ENCODE measurements around the gene FGFBP2.
A peak's percentile ranks its signal among the peaks of the same experiment; 100 is the strongest.

The FGFBP2 gene

DNA sequence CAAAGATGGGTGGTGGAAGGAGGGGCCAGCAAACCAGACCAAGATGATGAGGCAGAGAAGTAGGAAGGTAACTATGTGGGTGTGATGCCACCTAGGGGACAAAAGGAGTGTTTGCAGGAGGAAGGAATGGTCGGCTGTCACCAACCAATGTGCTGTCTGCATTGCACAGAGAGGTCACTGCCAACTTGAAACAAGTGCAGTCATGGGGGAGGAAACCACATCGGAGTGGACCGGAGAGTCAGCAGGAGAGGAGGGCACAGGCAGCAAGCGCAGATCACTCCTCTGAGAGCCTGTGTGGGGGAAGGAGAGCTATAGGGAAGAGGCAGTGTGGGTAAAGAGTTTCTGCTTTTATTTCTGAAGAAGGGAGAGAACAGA, 38.5 kb upstream of the FGFBP2 start:
- no peak overlapping the region for H3K4me3 ChIP-seq (ENCODE audit: control insufficient read depth, low read depth, low read length)
- peak; percentile 72 for DNase-seq (ENCODE audit: low read depth)
- TF ChIP-seq, protein P1, sequence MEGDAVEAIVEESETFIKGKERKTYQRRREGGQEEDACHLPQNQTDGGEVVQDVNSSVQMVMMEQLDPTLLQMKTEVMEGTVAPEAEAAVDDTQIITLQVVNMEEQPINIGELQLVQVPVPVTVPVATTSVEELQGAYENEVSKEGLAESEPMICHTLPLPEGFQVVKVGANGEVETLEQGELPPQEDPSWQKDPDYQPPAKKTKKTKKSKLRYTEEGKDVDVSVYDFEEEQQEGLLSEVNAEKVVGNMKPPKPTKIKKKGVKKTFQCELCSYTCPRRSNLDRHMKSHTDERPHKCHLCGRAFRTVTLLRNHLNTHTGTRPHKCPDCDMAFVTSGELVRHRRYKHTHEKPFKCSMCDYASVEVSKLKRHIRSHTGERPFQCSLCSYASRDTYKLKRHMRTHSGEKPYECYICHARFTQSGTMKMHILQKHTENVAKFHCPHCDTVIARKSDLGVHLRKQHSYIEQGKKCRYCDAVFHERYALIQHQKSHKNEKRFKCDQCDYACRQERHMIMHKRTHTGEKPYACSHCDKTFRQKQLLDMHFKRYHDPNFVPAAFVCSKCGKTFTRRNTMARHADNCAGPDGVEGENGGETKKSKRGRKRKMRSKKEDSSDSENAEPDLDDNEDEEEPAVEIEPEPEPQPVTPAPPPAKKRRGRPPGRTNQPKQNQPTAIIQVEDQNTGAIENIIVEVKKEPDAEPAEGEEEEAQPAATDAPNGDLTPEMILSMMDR (conservative IDR thresholded peaks at IDR 0.05; ENCODE audit: control insufficient read depth, insufficient read depth, low read depth, low read length) = peak; percentile 92

DNA sequence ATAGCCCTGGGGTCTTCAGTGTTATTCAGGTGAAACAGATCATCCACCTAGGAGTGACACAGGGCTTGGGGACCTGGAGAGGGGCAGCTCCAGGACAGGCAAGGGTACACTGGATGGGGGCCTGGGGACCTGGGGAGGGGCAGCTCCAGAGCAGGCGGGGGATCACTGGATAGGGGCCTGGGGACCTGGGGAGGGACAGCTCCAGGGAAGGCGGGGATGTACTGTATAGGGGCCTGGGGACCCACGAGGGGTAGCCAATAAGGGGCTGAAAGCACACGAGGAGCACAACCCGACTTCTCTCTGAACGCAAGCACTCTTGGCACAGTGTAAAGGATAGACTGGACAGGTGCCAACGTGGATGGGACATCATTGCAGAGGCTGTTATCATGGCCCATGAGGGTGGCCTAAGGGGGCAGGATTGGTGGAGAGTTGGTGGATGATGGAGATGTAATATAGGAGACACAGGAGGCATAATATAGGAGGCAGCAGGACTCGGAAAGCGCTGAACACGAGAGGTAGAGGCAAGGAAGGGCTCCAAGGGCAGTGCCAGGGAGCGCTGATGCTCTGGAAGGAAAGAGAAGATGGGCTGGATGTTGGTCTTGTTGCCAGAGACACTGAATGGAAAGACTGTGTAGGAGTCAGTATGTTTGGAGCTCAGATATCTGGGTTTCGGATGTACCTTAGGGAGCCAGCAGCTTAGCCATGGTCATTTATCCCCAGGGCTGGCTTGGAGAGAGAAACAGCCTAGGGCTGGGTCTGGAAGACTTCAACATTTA, 37.9 kb upstream of the FGFBP2 start:
- TF ChIP-seq, protein P1 (conservative IDR thresholded peaks at IDR 0.05; ENCODE audit: control insufficient read depth, insufficient read depth, low read depth, low read length) = no peak
- no peak for DNase-seq (ENCODE audit: low read depth)
- H3K4me3 ChIP-seq (ENCODE audit: control insufficient read depth, low read depth, low read length) = no peak overlapping the region

DNA sequence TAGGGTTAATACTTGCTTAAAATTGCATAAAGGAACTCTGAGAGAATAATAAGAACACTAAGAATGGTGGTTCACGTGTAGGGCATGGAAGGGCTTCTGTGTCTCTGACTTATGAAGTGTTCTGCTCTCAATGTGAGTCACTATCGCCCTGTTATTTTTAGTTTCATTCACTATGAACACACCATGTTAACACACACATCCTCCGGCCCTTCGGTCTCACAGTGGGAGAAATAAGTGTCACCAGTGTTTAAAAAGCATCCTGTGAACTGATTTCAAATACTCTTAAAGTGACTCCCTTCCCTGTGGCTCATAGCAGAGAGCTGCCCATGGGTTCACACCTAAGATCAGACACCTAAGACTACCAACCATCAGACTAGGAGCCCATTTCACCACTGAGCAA, 33.8 kb upstream of the FGFBP2 start:
- TF ChIP-seq, protein P1 (conservative IDR thresholded peaks at IDR 0.05; ENCODE audit: control insufficient read depth, insufficient read depth, low read depth, low read length) = no peak
- no peak overlapping the region for H3K4me3 ChIP-seq (ENCODE audit: control insufficient read depth, low read depth, low read length)
- DNase-seq (ENCODE audit: low read depth) = no peak

DNA sequence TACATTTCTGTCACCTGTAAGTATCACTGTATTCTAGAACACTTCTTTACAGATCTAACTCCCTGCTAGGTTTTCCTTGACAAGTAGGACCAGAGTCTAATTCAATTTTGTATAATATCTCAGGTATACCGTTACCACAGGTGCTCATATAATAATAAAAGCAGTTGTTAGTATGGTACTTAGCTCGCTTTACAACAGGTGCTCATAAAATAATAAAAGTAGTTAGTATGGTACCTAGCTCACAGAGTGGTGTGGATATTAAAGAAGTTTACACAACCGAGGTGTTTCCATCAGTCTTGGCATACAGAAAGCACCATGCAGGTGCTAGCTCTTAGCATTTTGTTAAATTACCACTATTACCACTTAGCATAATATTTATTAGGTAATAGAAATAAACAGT, 32.9 kb upstream of the FGFBP2 start:
- TF ChIP-seq, protein P1 (conservative IDR thresholded peaks at IDR 0.05; ENCODE audit: control insufficient read depth, insufficient read depth, low read depth, low read length) = no peak
- H3K4me3 ChIP-seq (ENCODE audit: control insufficient read depth, low read depth, low read length) = no peak overlapping the region
- no peak for DNase-seq (ENCODE audit: low read depth)

DNA sequence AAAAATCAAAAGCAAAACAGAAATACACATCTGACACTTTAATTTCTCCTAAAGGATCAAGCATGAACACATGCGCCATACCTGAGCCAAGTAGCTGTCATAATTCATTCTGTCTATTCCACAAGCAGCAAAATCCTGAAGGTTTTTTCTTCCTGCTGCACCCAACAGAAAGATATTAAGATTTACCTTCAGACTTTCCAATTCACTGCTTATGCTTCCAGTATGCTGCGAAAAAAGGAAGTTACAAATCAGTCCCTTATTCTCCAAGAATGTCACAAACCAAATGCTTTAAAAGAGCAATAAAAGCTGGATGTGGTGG, 29.2 kb upstream of the FGFBP2 start:
- no peak overlapping the region for H3K4me3 ChIP-seq (ENCODE audit: control insufficient read depth, low read depth, low read length)
- TF ChIP-seq, protein P1 (conservative IDR thresholded peaks at IDR 0.05; ENCODE audit: control insufficient read depth, insufficient read depth, low read depth, low read length) = no peak
- DNase-seq (ENCODE audit: low read depth) = no peak

DNA sequence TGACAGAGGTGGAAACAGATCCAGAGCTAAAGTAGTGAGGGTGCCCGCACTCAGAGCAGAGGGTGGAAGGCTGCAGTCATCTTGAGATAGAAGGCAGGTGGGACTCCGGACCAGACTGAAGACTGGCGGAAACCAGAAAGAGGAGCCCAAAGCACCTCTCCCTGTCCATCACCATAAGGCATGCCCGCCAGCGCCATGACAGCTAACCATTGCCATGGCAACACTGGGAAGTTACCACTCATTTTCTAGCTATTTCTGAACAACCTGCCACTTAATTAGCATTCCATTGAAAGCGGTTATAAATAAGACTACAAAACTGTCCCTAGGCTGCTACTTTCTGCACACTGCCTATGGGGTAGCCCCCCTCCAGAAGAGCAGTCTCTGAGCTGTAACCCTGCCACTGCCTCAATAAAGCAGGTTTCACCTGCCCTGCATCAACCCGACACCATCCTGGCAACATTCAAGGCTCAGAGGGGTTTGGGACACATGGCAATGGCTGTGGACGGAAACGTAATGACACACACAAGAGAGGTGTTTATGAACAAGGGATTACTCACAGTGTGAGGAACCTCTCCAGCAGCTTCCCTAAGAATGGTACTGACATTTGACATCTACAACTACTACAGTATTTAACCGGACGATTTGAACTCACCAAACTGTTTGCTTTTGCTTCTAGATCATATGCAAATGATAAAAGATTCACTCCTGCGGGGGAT, 27.8 kb upstream of the FGFBP2 start:
- DNase-seq (ENCODE audit: low read depth) = no peak
- TF ChIP-seq, protein P1 (conservative IDR thresholded peaks at IDR 0.05; ENCODE audit: control insufficient read depth, insufficient read depth, low read depth, low read length) = no peak

More for the DNA sequence above, 27.8 kb upstream of the FGFBP2 start:
- no peak overlapping the region for H3K4me3 ChIP-seq (ENCODE audit: control insufficient read depth, low read depth, low read length)

Data from fibroblast of mammary gland (primary cell).